ENCODE measurements around the gene NARS2. TPM values are rescaled to one million over a fixed set of nuclear protein-coding genes. Genes with fewer than 3 reads are reported as not detected.

Gene NARS2
- polyA plus RNA-seq, 1 experiment = 18.4 TPM

DNA sequence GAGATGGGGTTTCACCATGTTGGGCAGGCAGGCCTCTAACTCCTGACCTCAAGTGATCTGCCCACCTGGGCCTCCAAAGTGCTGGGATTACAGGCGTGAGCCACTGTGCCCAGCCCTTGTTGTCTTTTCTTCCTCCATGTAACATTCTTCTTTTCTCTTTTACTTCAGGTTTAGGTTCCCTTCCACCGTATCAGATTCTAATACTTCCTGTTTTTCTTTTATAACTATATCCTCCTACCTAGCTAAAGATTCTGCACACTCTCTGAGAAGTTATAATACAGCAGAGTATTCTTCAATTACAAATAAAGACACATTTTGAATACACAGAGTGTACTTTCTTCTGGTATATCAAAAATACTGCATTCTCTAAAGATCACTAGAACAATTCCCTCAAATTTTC is 123.8 kb downstream of the NARS2 start:
- H3K27me3 ChIP-seq (ENCODE audit: control insufficient read depth, insufficient read depth, low read length) = no peaks in the 10 kb centered on the region
- no peak overlapping the region for H3K27ac ChIP-seq (ENCODE audit: low read depth, low read length)
- no peak overlapping the region for H3K4me3 ChIP-seq (ENCODE audit: low read depth, low read length)
- TF ChIP-seq, protein P1, sequence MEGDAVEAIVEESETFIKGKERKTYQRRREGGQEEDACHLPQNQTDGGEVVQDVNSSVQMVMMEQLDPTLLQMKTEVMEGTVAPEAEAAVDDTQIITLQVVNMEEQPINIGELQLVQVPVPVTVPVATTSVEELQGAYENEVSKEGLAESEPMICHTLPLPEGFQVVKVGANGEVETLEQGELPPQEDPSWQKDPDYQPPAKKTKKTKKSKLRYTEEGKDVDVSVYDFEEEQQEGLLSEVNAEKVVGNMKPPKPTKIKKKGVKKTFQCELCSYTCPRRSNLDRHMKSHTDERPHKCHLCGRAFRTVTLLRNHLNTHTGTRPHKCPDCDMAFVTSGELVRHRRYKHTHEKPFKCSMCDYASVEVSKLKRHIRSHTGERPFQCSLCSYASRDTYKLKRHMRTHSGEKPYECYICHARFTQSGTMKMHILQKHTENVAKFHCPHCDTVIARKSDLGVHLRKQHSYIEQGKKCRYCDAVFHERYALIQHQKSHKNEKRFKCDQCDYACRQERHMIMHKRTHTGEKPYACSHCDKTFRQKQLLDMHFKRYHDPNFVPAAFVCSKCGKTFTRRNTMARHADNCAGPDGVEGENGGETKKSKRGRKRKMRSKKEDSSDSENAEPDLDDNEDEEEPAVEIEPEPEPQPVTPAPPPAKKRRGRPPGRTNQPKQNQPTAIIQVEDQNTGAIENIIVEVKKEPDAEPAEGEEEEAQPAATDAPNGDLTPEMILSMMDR (IDR thresholded peaks at IDR 0.05; ENCODE audit: low read depth, low read length) = no peak
- POLR2A ChIA-PET = no interaction called here
- no peak for DNase-seq (ENCODE audit: low read depth, low spot score)
- no peaks in the 10 kb centered on the region for H3K9me3 ChIP-seq (ENCODE audit: control insufficient read depth, insufficient read depth, low read length)
- CTCF ChIA-PET = no interaction called here

DNA sequence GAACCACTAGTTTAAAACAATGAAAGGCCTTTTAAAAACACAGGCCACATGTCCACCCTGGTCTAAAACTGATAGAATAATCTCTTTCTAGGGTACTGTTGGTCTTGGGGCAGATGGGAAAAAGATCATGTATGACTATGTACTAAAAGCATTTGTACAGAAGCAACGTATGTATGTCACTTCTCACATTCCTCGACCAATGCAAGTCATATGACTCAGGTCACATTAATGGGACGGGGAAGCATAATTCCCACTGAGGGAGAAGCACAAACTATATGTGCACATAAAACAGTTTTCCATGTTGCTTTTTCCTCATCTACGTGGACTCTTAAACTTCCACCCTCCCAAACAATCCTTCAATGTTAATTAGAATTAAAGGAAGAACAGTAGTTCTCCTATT is 124.8 kb downstream of the NARS2 start:
- TF ChIP-seq, protein P1 (IDR thresholded peaks at IDR 0.05; ENCODE audit: low read depth, low read length) = no peak
- H3K27ac ChIP-seq (ENCODE audit: low read depth, low read length) = no peak overlapping the region
- DNase-seq (ENCODE audit: low read depth, low spot score) = no peak

DNA sequence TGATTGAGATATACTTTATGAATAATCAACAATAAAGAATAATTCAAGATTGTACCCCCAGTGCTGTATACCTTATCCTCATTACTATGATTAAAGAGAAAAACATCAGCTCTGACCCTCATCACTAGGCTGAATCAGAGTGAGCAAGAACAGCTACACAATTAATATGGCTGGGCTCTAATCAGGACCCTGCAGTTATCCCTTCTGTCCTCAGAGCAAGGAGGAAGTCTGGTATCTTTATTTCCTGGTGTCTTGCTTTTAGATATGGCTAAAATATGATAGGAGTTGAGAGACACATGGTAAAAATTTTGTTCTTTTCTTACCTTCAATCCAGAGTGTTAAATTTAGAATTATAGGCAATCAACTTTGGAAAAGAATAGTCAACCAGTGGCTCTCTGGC is 128.5 kb downstream of the NARS2 start:
- no peak for DNase-seq (ENCODE audit: low read depth, low spot score)
- Histone ChIP-seq H3K9me3 (ENCODE audit: control insufficient read depth, insufficient read depth, low read length) (no peaks in the 10 kb centered on the region), H3K4me3 (ENCODE audit: low read depth, low read length) (no peak overlapping the region), H3K27ac (ENCODE audit: low read depth, low read length) (no peak overlapping the region), H3K27me3 (ENCODE audit: control insufficient read depth, insufficient read depth, low read length) (no peaks in the 10 kb centered on the region)
- ChIA-PET CTCF (no interaction called here), POLR2A (no interaction called here)
- TF ChIP-seq, protein P1 (IDR thresholded peaks at IDR 0.05; ENCODE audit: low read depth, low read length) = no peak

More for the DNA sequence above, 124.8 kb downstream of the NARS2 start:
- ChIA-PET POLR2A (no interaction called here), CTCF (no interaction called here)
- Histone ChIP-seq H3K27me3 (ENCODE audit: control insufficient read depth, insufficient read depth, low read length) (no peaks in the 10 kb centered on the region), H3K4me3 (ENCODE audit: low read depth, low read length) (no peak overlapping the region), H3K9me3 (ENCODE audit: control insufficient read depth, insufficient read depth, low read length) (no peaks in the 10 kb centered on the region)

DNA sequence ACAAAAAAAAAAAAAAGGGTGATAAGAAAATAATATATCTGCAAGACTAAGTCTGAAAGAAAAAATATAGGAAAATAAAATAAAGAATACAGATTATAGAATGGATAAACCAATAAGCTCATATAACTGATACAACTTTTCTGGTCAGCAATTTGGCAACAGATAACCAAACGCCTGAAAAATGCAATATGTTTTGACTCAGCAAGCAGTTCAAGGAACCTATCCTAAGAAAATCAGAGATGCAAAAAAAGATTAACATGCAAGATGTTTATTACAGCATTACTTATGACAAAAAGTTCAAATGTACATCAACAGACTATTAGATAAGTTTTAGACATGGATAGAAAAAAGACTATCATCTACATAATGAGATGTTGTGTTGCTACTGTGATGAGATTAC is 129.9 kb downstream of the NARS2 start:
- CTCF ChIA-PET = no interaction called here
- TF ChIP-seq, protein P1 (IDR thresholded peaks at IDR 0.05; ENCODE audit: low read depth, low read length) = no peak
- DNase-seq (ENCODE audit: low read depth, low spot score) = no peak
- H3K4me3 ChIP-seq (ENCODE audit: low read depth, low read length) = no peak overlapping the region
- no peaks in the 10 kb centered on the region for H3K27me3 ChIP-seq (ENCODE audit: control insufficient read depth, insufficient read depth, low read length)
- H3K27ac ChIP-seq (ENCODE audit: low read depth, low read length) = no peak overlapping the region
- POLR2A ChIA-PET = no interaction called here
- no peaks in the 10 kb centered on the region for H3K9me3 ChIP-seq (ENCODE audit: control insufficient read depth, insufficient read depth, low read length)

DNA sequence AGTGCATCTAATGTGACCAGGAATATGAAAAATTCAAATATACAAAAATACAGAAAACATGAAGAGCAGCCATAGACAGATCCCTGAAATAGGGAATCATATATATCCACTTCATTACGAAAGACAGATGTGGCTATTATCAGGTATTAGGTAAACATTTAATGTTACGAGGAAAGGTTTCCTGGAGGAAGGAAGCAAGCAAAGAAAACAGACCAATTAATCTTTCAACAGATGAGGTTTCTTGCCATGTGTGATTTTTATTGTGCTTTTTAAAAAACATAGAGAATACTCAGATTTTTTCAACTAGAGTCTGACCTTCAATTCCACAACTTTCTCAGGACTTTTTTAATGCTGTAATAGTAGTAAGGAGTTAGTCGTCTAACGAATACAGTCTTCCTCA is 132.7 kb downstream of the NARS2 start:
- DNase-seq (ENCODE audit: low read depth, low spot score) = no peak
- TF ChIP-seq, protein P1 (IDR thresholded peaks at IDR 0.05; ENCODE audit: low read depth, low read length) = no peak
- no peaks in the 10 kb centered on the region for H3K27me3 ChIP-seq (ENCODE audit: control insufficient read depth, insufficient read depth, low read length)
- CTCF ChIA-PET = no interaction called here
- POLR2A ChIA-PET = no interaction called here
- no peak overlapping the region for H3K27ac ChIP-seq (ENCODE audit: low read depth, low read length)
- H3K9me3 ChIP-seq (ENCODE audit: control insufficient read depth, insufficient read depth, low read length) = no peaks in the 10 kb centered on the region
- no peak overlapping the region for H3K4me3 ChIP-seq (ENCODE audit: low read depth, low read length)

Data from AG04450 (cell line).